Renal pelvis (tissue), 4 donors: ENCODE data around the gene KLF7. TPM values are rescaled to one million over a fixed set of nuclear protein-coding genes. Genes with fewer than 3 reads are reported as not detected.

Experiments used
- DNase-seq: peaks from one replicate; pipeline ENCODE4 v3.0.0-alpha.2; 2013
- polyA plus RNA-seq, 3 donors: library from polyadenylated mRNA; unstranded; fragments of 120-200 nt; gene quantifications; one replicate each; pipeline ENCODE4 v1.2.1, GENCODE V29; 2013; ENCODE audit not compliant: insufficient read length in 3 of 3

KLF7 gene
- polyA plus RNA-seq, 3 donors, result 18.3 to 23.7 (median 22.4) TPM

GRCh38 chr2:207131594-207131993, 34.2 kb downstream of the KLF7 start:
- DNase-seq, result no peak

- no peak for DNase-seq
These were observed 34.7 kb downstream of the KLF7 start for GRCh38 chr2:207130958-207131521.

- no peak for DNase-seq
These were observed 35.9 kb downstream of the KLF7 start for GRCh38 chr2:207129821-207130220.

GRCh38 chr2:207128867-207129266, 36.9 kb downstream of the KLF7 start:
- DNase-seq, result no peak

- DNase-seq, result no peak
These were observed 38.9 kb downstream of the KLF7 start for GRCh38 chr2:207126724-207127308.

GRCh38 chr2:207123776-207124391, 41.9 kb downstream of the KLF7 start:
- no peak for DNase-seq

- DNase-seq, result no peak
These were observed 42.4 kb downstream of the KLF7 start for GRCh38 chr2:207123335-207123744.

- no peak for DNase-seq
These were observed 43.0 kb downstream of the KLF7 start for GRCh38 chr2:207122651-207123334.

GRCh38 chr2:207121784-207122183, 44.0 kb downstream of the KLF7 start:
- no peak for DNase-seq

- no peak for DNase-seq
These were observed 46.7 kb downstream of the KLF7 start for GRCh38 chr2:207119048-207119447.

- DNase-seq, result no peak
These were observed 48.1 kb downstream of the KLF7 start for GRCh38 chr2:207117668-207118067.

- no peak for DNase-seq
These were observed 49.9 kb downstream of the KLF7 start for GRCh38 chr2:207115715-207116364.

- no peak for DNase-seq
These were observed 52.3 kb downstream of the KLF7 start for GRCh38 chr2:207113414-207113813.

- DNase-seq, result no peak
These were observed 53.0 kb downstream of the KLF7 start for GRCh38 chr2:207112785-207113184.

GRCh38 chr2:207112383-207112782, 53.4 kb downstream of the KLF7 start:
- no peak for DNase-seq

GRCh38 chr2:207111757-207112156, 54.0 kb downstream of the KLF7 start:
- no peak for DNase-seq

GRCh38 chr2:207110715-207111114, 55.0 kb downstream of the KLF7 start:
- DNase-seq, result no peak

- no peak for DNase-seq
These were observed 55.4 kb downstream of the KLF7 start for GRCh38 chr2:207110310-207110709.

GRCh38 chr2:207109768-207110167, 56.0 kb downstream of the KLF7 start:
- DNase-seq, result no peak

GRCh38 chr2:207108440-207108839, 57.3 kb downstream of the KLF7 start:
- DNase-seq, result no peak

GRCh38 chr2:207107551-207107950, 58.2 kb downstream of the KLF7 start:
- DNase-seq, result no peak

GRCh38 chr2:207107131-207107530, 58.6 kb downstream of the KLF7 start:
- DNase-seq, result no peak

GRCh38 chr2:207103132-207103531, 62.6 kb downstream of the KLF7 start:
- no peak for DNase-seq
